ENCODE measurements around the gene ACD.
A peak's percentile ranks its signal among the peaks of the same experiment; 100 is the strongest.

ACD gene

GRCh38 chr16:67661101-67661761, 1.2 kb upstream of the ACD start:
- DNase-seq, result no peak

DNA sequence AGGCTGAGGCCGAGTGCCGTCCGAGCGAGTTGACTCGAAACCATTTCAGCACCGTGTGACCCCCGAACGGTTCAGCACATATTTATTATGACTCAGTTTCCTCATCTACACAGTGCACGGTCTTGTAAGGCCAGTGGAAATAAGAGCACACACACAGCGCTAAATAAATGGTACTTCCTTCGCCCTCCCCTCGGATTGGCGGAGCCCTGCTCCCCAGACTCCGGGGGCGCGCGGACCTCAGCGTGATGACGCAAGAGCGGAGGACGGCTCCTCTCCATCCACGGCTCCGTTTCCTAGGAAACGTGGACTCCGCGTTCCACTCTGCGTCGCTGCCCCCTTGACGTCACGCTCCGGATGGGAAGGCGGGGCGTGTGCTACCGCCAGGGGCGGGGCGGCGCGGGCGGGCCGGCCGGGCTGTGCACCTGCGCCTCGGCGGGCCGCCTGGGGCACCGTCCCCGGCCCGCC, 536 bp upstream of the ACD start, which contains the start of gene PARD6A:
Gene PARD6A, plus strand, starts transcription at position 397 of the 465 bp plus-strand sequence. CDS start 79 bp downstream, outside the sequence.
- DNase-seq, result peak; percentile 94

DNA sequence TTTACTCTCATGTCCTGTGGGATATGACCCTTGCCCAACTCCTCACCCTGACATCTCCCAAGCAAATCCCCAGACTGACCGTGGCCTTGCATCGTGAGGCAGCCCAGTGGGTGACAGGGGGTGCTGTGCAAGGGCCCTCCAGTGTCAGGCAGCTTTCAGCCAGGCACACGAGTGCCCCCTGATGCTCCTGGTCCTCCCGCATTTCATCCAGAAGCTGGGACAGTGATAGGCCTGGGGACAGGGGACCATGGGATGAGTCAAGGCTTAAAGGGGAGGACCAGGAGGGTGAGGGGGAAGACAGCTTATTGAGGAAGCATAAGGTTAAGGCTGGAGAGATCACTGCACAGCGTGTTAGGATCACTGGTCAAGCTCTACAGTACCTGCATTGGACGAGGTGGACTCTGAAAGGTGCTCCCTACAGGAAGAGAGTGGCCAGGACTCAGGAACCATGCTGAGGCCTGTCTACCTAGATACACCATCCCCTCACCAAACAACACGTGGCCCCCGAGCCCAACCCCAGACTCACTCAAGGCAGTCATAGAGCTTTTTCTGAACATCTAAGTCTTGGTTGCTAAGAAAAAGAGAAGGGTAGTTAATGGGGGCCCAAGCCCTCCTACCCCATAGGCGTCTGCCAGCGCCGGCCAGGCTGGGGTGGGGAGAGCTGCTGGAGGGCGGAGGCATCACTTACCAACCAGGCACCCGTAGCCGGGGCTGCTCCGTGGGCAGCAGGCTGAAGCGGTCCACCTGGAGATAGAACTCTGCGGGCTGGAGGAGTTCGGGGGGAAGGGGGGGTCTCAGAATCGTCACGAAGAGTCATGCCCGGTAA, 998 bp downstream of the ACD start:
- DNase-seq, result no peak

DNA sequence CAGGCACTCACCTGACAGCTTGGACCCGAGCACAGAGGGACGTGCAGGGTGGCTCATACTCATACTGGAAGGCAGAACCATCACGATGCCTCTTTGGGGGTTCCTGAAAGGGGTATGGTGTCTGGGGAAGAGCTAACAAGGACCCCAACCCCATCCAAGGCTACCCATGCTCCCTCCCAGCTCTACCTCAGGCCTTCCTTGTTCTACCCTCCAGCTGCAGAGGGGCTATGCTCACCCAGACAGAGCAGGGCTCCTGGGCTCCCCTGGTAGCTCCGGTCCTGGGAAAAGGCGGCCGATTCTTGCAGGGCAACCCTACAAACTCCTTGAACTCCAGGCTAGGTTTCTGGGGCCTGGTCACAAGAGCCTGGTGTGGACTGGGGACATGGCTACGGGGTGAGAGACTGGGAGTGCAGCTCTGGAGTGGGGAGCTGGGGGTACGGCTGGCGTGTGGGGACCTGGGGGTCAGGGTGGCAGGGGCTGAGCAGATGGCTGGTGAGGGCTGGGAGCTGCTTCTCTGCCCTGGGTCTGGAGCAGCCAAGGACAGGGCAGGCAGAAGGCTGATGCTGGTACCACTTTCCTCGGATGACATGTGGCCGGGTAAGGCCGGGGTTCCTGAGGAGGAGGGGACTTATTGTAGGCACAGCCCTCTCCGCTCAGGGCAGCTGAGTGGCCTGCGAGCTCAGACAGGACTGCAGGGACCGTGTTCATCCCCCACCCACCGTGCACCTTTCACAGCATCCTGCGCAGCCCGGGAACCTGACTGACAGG, 2.1 kb downstream of the ACD start:
- DNase-seq, result no peak

GRCh38 chr16:67657017-67657608, 2.9 kb downstream of the ACD start:
- DNase-seq, result no peak

DNA sequence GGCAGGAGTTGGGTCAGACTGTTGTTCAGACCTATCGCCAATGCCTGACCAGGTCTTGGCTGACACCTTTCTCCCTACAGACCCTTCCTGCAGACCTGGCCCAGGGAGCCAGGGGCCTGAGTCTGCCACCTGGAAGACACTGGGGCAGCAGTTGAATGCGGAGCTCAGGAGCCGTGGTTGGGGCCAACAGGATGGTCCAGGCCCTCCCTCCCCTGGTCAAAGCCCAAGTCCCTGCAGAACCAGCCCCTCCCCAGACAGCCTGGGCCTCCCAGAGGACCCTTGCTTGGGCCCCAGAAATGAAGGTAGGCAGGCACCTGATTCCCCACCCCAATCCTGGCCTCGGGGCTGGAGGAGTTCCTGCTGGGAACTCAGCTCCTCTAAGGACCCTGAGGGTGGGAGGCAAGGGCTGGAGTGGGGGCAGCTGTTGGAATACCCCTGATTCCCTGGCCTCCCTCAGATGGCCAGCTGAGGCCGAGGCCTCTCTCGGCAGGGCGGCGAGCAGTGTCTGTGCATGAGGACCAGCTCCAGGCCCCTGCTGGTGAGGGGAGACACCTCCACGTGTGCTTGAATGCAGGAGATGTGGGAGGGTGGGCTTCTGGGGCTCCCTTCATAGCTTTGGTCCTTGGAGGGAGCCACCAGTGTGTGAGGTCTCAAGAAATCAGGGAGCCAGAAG, 3.6 kb downstream of the ACD start:
- no peak for DNase-seq

DNA sequence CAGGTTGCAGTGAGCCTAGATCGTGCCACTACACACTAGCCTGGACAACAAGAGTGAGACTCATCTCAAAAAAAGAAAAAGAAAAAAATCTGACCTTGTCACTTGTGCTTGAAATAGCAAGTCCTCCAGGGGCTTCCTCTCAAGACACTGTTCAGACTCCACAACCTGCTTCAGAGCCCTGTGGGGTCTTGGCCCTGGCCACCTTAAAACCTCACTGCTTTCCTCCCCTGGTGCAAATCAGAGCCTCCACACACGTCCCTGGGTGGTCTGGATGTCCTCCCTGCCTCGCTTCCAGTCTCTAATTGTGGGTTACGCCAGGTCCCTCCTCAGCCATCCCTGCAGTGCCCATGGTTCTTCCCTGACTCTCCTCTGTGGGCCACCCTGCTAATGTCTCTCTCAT, 4.7 kb downstream of the ACD start:
- no peak for DNase-seq

GRCh38 chr16:67654403-67654911, 5.6 kb downstream of the ACD start:
- no peak for DNase-seq

- DNase-seq, result no peak
Observed at GRCh38 chr16:67653789-67654402, 6.2 kb downstream of the ACD start.

- DNase-seq, result no peak
Observed at GRCh38 chr16:67653128-67653788, 6.8 kb downstream of the ACD start.

DNA sequence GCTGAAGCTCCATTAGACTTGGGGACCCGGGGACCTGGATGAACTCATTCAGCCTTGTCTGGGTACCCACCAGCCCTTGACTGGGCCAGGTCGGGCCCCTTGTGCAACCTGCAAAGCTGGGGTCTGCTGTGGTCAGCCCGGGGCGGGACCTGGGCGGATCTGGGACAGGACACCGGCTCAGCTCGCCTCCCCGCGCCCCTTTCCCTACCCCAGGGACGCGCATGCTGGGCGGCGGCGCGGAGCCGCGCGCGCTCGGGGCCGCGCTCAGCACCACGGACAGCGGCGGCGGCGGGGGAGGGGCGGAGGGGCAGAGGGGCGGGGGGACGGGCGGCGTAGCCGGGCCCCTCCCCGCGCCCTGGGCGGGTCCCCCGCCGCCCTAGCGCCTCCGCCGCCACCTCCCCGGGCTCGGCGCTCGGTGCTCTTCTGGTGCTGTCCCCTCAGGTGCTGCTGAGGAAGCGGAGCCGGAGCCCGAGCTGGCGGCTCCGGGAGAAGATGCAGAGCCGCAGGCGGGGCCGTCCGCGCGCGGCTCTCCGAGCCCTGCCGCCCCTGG, 7.4 kb downstream of the ACD start:
- DNase-seq, result no peak

GRCh38 chr16:67651847-67652246, 8.2 kb downstream of the ACD start:
- no peak for DNase-seq

- DNase-seq, result no peak
Observed at GRCh38 chr16:67651039-67651438, 9.0 kb downstream of the ACD start.

- DNase-seq, result no peak
Observed at GRCh38 chr16:67650023-67650422, 10.0 kb downstream of the ACD start.

- DNase-seq, result no peak
Observed at GRCh38 chr16:67649494-67649931, 10.5 kb downstream of the ACD start.

DNA sequence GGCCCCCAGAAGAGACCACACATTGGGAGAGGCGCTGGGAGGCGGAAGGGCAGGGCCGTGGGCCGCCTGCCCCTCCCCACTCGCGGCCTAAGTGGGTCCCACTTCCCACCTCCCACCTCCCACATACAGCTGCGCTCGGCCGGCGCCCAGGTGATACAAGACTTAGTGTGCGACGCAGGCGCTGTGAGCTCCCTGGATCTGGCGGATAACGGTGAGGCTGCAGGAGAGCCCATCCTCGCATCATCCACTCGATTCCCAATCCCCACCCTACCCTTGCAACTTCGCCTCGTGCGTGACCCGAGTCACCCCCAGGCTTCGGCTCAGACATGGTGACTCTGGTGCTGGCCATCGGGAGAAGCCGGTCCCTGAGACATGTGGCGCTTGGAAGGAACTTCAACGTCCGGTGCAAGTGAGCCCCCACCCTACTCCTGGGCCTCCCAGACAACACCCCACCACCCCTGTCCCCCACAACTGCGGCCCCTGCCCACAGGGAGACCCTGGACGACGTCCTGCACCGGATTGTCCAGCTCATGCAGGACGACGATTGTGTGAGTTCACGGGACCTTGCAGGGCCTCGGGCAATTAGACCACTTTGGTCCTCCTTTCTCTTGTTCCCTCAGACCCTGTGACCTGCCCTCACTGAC, 11.2 kb downstream of the ACD start:
- DNase-seq, result no peak

DNA sequence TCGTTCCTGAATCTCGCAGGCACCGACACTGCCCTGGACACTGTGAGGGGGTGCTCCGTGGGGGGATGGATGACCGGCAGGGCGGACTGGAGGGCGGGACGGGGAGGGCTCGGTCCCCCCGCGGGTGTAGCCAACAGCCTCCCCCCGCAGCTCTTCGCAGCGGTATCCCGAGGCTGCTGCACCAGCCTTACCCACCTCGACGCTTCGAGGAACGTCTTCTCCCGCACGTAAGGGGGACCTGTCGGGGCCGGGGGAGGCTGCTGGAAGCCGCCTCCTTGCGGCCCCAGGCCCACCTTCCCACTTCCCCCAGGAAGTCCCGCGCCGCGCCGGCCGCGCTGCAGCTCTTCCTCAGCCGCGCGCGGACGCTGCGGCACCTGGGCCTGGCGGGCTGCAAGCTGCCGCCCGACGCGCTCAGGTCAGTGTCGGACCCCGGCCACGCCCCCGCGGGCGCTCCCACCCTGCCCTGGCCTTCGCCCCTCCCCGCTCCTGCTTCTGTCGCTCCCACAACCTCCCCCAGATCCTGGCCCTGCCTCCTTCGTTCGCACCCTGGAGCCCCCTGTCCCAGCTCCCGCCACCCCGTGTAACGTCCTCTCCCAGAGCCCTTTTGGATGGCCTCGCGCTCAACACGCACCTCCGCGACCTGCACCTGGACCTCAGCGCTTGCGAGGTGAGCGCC, 11.8 kb downstream of the ACD start:
- no peak for DNase-seq

DNA sequence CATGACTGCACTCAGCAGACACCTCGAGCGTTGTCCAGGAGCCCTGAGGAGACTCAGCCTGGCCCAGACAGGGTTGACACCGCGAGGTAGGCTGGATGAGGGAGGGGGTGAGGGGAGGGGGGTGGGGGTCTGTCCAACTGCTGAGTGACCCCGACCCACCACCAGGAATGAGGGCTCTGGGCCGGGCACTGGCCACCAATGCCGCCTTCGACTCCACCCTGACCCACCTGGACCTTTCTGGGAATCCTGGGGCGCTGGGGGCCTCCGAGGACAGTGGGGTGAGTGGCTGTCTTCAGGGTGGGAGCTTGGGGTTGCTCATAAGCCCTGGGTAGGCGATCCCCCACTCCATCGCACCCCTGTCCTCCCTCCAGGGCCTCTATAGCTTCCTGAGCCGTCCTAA, 12.4 kb downstream of the ACD start:
- no peak for DNase-seq

DNA sequence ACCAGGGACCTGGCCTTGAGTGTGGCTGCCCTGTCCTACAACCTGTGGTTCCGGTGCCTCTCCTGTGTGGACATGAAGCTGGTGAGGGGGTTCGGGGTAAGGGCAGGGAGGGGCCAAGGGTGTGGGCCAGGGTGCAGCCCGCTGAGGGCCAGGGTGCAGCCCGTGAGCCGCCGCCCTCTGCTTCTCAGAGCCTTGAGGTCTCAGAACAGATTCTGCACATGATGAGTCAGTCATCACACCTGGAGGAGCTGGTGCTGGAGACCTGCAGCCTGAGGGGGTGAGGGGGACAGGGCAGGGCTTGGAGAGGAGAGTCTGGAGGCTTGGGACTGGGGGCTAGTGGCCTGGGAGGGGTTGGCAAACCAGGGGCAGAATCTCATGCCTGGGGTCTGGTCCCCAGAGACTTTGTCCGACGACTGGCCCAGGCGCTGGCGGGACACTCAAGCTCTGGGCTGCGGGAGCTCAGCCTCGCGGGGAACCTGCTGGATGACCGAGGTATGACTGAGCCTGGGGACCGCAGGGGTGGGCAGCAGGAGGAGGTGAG, 12.9 kb downstream of the ACD start:
- DNase-seq, result no peak

Measured in activated CD8-positive, alpha-beta memory T cell treated with anti-CD3 and anti-CD28 coated beads, Interleukin-2, amount 50 U/mL, for 4 hours (primary cell).